Fibroblast of skin of left biceps (primary cell): ENCODE results near the gene PAK4.

Source experiments
- DNase-seq, 2 experiments: peaks; one replicate each; pipeline ENCODE4 v3.0.0-alpha.2; 2013; ENCODE audit warnings: low read depth in 2 of 2

PAK4 gene

GRCh38 chr19:39180749-39181148, 55.2 kb downstream of the PAK4 start:
- DNase-seq: no peak

- no peak for DNase-seq
Observed at GRCh38 chr19:39181500-39182173, 56.1 kb downstream of the PAK4 start.

GRCh38 chr19:39182174-39182505, 56.6 kb downstream of the PAK4 start:
- DNase-seq: no peak

- DNase-seq: peak in 1 of 2 experiments; percentile 1
Observed at GRCh38 chr19:39183104-39183503, 57.5 kb downstream of the PAK4 start.

GRCh38 chr19:39186391-39186790, 60.8 kb downstream of the PAK4 start:
- no peak for DNase-seq

GRCh38 chr19:39187552-39187943, 62.0 kb downstream of the PAK4 start:
- no peak for DNase-seq

- DNase-seq: no peak
Observed at GRCh38 chr19:39188960-39189359, 63.4 kb downstream of the PAK4 start.

- DNase-seq: no peak
Observed at GRCh38 chr19:39190768-39191167, 65.2 kb downstream of the PAK4 start.

- no peak for DNase-seq
Observed at GRCh38 chr19:39192846-39193245, 67.3 kb downstream of the PAK4 start.

GRCh38 chr19:39193803-39194202, 68.2 kb downstream of the PAK4 start:
- DNase-seq: no peak

GRCh38 chr19:39194832-39195542, 69.4 kb downstream of the PAK4 start:
- DNase-seq: no peak

- DNase-seq: no peak
Observed at GRCh38 chr19:39195755-39196154, 70.2 kb downstream of the PAK4 start.

- no peak for DNase-seq
Observed at GRCh38 chr19:39196320-39196719, 70.7 kb downstream of the PAK4 start.

- DNase-seq: no peak
Observed at GRCh38 chr19:39196860-39197562, 71.4 kb downstream of the PAK4 start, which contains the start of gene NCCRP1. TSS of gene NCCRP1 (plus strand) at chr19:39196964. CDS start at chr19:39196983, 19 bp downstream.

- DNase-seq: no peak
Observed at GRCh38 chr19:39197808-39198207, 72.2 kb downstream of the PAK4 start.

- no peak for DNase-seq
Observed at GRCh38 chr19:39199025-39199424, 73.4 kb downstream of the PAK4 start.

GRCh38 chr19:39200066-39200802, 74.6 kb downstream of the PAK4 start:
- DNase-seq: no peak

GRCh38 chr19:39200803-39201115, 75.2 kb downstream of the PAK4 start:
- DNase-seq: no peak

- no peak for DNase-seq
Observed at GRCh38 chr19:39202998-39203355, 77.4 kb downstream of the PAK4 start.

- no peak for DNase-seq
Observed at GRCh38 chr19:39203372-39204341, 78.1 kb downstream of the PAK4 start, which contains the start of gene SYCN. TSS of gene SYCN (minus strand) at chr19:39204263. CDS start at chr19:39204254, 9 bp downstream.

- no peak for DNase-seq
Observed at GRCh38 chr19:39205449-39205764, 79.8 kb downstream of the PAK4 start.
